Measurements from ENCODE around the gene CDK6. TPM values are rescaled to one million over a fixed set of nuclear protein-coding genes. Genes with fewer than 3 reads are reported as not detected.
A peak's percentile ranks its signal among the peaks of the same experiment; 100 is the strongest.

Gene CDK6
- total and polyA plus RNA-seq, 2 of the 8 experiments (the other 6 are each of a cell fraction or from before 2014, with no cell fraction given) = 5.9 to 18.9 TPM

DNA sequence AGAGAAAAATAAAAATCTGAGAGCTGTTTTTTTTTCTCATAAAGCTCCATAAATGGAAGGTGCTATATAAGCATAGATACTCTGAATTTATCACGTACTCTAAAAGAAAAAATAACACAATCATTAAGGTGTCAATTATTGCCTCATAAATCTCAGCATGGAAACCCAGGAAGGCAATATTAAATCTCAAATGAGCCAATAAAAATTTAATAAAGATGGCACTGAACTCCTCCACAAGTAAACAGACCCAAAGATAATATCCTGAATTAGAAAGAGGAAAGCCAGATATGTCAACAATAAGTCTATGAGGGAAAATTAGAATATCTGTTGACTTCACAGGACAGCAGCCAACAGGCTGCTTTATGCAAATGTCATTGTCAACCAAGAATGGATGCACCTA, 66.5 kb downstream of the CDK6 start:
- H4K5ac ChIP-seq (ENCODE audit: insufficient read length, low read depth, low read length) = peak overlapping the region; percentile 80
- no peak overlapping the region for H3K27ac ChIP-seq (ENCODE audit: low read depth, low read length)
- H3K4me3 ChIP-seq (ENCODE audit: extremely low read depth in 1 of 4, insufficient read depth in 2 of 4, low read depth in 3 of 4, low read length in 4 of 4) = no peak overlapping the region
- no peak overlapping the region for H2BK20ac ChIP-seq (ENCODE audit: low read length)
- H4K20me1 ChIP-seq (replicated peaks in 1 of 2; ENCODE audit: control insufficient read depth in 1 of 2, insufficient read depth in 2 of 2, low read length in 2 of 2) = no peaks in the 10 kb centered on the region
- TF ChIP-seq, protein P1, sequence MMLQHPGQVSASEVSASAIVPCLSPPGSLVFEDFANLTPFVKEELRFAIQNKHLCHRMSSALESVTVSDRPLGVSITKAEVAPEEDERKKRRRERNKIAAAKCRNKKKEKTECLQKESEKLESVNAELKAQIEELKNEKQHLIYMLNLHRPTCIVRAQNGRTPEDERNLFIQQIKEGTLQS (IDR thresholded peaks at IDR 0.05; ENCODE audit: insufficient read depth, low read depth, low read length) = no peak
- no peak for TF ChIP-seq KDM1A (IDR thresholded peaks at IDR 0.05; ENCODE audit: borderline replicate concordance, low read length)
- TF ChIP-seq, protein P2, sequence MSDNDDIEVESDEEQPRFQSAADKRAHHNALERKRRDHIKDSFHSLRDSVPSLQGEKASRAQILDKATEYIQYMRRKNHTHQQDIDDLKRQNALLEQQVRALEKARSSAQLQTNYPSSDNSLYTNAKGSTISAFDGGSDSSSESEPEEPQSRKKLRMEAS (IDR thresholded peaks at IDR 0.05) = no peak
- no peak for TF ChIP-seq TCF12 (IDR thresholded peaks at IDR 0.05; ENCODE audit: low read depth, low read length)
- no peaks in the 10 kb centered on the region; the same call in 1 of the 2 replicates for H3K79me1 ChIP-seq (ENCODE audit: low read depth, low read length)
- no peak overlapping the region for H2AFZ ChIP-seq (ENCODE audit: low read length)
- no peak overlapping the region for H2AK5ac ChIP-seq (ENCODE audit: low read depth, low read length)
- DNase-seq (ENCODE audit: low read depth in 1 of 2, low spot score in 2 of 2) (no peak), FAIRE-seq (no peak)
- no peak overlapping the region for H4K91ac ChIP-seq (replicated peaks; ENCODE audit: insufficient read length, low read length)
- no peak overlapping the region for H2BK5ac ChIP-seq (ENCODE audit: low read depth, low read length)
- no peak overlapping the region for H2BK12ac ChIP-seq (ENCODE audit: low read depth, low read length)
- H3K4me2 ChIP-seq (ENCODE audit: insufficient read depth in 1 of 2, low read depth in 2 of 2, low read length in 2 of 2) = no peak overlapping the region
- no peak overlapping the region for H3K23ac ChIP-seq (ENCODE audit: insufficient read length)
- peaks cover 0 to 29% (median 14%) of the 10 kb centered on the region in 4 experiments; a peak in 4 of 7 replicates for H3K4me1 ChIP-seq (replicated peaks in 1 of 4; ENCODE audit: control insufficient read depth in 3 of 4, insufficient read depth in 4 of 4, low read length in 3 of 4)
- no peak overlapping the region for H2BK15ac ChIP-seq (ENCODE audit: low read length)
- 92% methylated on average over 1 of the region's 1 CpG; no CpG with 5 or more reads in 1 of the 2 experiments for WGBS, 2 experiments (ENCODE audit: extremely low coverage in 1 of 2, insufficient coverage in 1 of 2, insufficient read length in 1 of 2, insufficient replicate concordance in 2 of 2, low coverage in 1 of 2, low lambda C conversion rate in 2 of 2, missing lambda C conversion rate in 1 of 2)
- peaks cover 0 to 3% (median 0%) of the 10 kb centered on the region in 4 experiments; a peak in 1 of 8 replicates for H3K36me3 ChIP-seq (ENCODE audit: control insufficient read depth in 2 of 4, insufficient read depth in 4 of 4, low read length in 3 of 4)
- no peak overlapping the region for H3K56ac ChIP-seq (replicated peaks; ENCODE audit: insufficient read length, low read depth, low read length)
- H3K14ac ChIP-seq (ENCODE audit: insufficient read length) = no peak overlapping the region
- H3K79me2 ChIP-seq (ENCODE audit: control insufficient read depth in 1 of 2, insufficient read depth in 2 of 2, low read length in 2 of 2) = no peaks in the 10 kb centered on the region
- H3K4ac ChIP-seq (replicated peaks; ENCODE audit: insufficient read length, low read depth, low read length) = no peak overlapping the region
- H3K9me3 ChIP-seq (ENCODE audit: insufficient read depth in 2 of 2, low read depth in 1 of 2, low read length in 1 of 2) = no peaks in the 10 kb centered on the region
- H4K8ac ChIP-seq (ENCODE audit: extremely low read depth, insufficient read depth, low read length) = no peak overlapping the region
- H2BK120ac ChIP-seq (replicated peaks; ENCODE audit: low read depth, low read length) = no peak overlapping the region
- CTCF ChIA-PET (ENCODE audit: partially characterized antibody) = interaction anchor here (0.9 kb wide), 1 partner anchor 79 kb away, joined by 3 read pairs; no protein-coding TSS in a partner anchor
- H3K23me2 ChIP-seq (ENCODE audit: low read depth, low read length) = no peaks in the 10 kb centered on the region; the same call in 1 of the 2 replicates
- POLR2A ChIA-PET (ENCODE audit: partially characterized antibody) = no interaction called here
- H3K27me3 ChIP-seq (replicated peaks in 1 of 4; ENCODE audit: control insufficient read depth in 3 of 4, extremely low read depth in 1 of 4, insufficient read depth in 3 of 4, low read length in 3 of 4) = no peaks in the 10 kb centered on the region
- H3K9ac ChIP-seq (replicated peaks in 1 of 4; ENCODE audit: extremely low read depth in 1 of 4, low read depth in 3 of 4, low read length in 3 of 4) = no peak overlapping the region
- H3K18ac ChIP-seq (ENCODE audit: extremely low read depth, low read length) = no peak overlapping the region; the same call in 1 of the 2 replicates

Measured in H1 (cell line).